ENCODE results near the gene ZPBP2. TPM values are rescaled to one million over a fixed set of nuclear protein-coding genes. Genes with fewer than 3 reads are reported as not detected.

Gene ZPBP2
- not detected in 2 replicates for total RNA-seq

GRCh38 chr17:39867880-39868553 lies at the start of gene ZPBP2:
TSS of gene ZPBP2 (plus strand) at chr17:39868202. CDS start at chr17:39868355, 153 bp downstream.

GRCh38 chr17:39863918-39864746 lies 3.9 kb upstream of the ZPBP2 start, which contains the start of gene IKZF3:
TSS of gene IKZF3 (minus strand) at chr17:39864312. CDS start at chr17:39864126, 186 bp downstream.

Other genes with a start within 250 kb of the ZPBP2 start
- gene PPP1R1B, start 241.2 kb upstream of the ZPBP2 start, total RNA-seq: not detected in 2 replicates
- 35.8 and 38.1 TPM in 2 replicates for gene STARD3, start 231.1 kb upstream of the ZPBP2 start, total RNA-seq
- gene TCAP, start 202.9 kb upstream of the ZPBP2 start, total RNA-seq: 0.49 and 0.63 TPM in 2 replicates
- 0.31 and 0.49 TPM in 2 replicates for gene PNMT, start 199.7 kb upstream of the ZPBP2 start, total RNA-seq
- gene PGAP3, start 180.1 kb upstream of the ZPBP2 start, total RNA-seq: 2.8 and 8.2 TPM in 2 replicates
- 8.1 and 9.2 TPM in 2 replicates for gene ERBB2, start 168.1 kb upstream of the ZPBP2 start, total RNA-seq
- 14.4 and 15.6 TPM in 2 replicates for gene MIEN1, start 137.7 kb upstream of the ZPBP2 start, total RNA-seq
- 0.16 TPM in 1 of 2 replicates, not detected in the other for gene GRB7, start 130.3 kb upstream of the ZPBP2 start, total RNA-seq
- not detected in 2 replicates for gene IKZF3, start 3.9 kb upstream of the ZPBP2 start, total RNA-seq
- 1.5 and 7.0 TPM in 2 replicates for gene GSDMB, start 50.4 kb downstream of the ZPBP2 start, total RNA-seq
- gene ORMDL3, start 59.4 kb downstream of the ZPBP2 start, total RNA-seq: 17.8 and 40.2 TPM in 2 replicates
- not detected in 2 replicates for gene LRRC3C, start 59.5 kb downstream of the ZPBP2 start, total RNA-seq
- gene GSDMA, start 94.8 kb downstream of the ZPBP2 start, total RNA-seq: not detected in 2 replicates
- gene PSMD3, start 112.6 kb downstream of the ZPBP2 start, total RNA-seq: 82.6 and 91.4 TPM in 2 replicates
- gene CSF3, start 147.2 kb downstream of the ZPBP2 start, total RNA-seq: 0.19 and 0.97 TPM in 2 replicates
- gene MED24, start 186.2 kb downstream of the ZPBP2 start, total RNA-seq: 28.8 and 53.6 TPM in 2 replicates
- gene THRA, start 194.8 kb downstream of the ZPBP2 start, total RNA-seq: 13.3 and 26.4 TPM in 2 replicates
- 0.65 and 1.8 TPM in 2 replicates for gene NR1D1, start 232.4 kb downstream of the ZPBP2 start, total RNA-seq

Measured in bladder microvascular endothelial cell (primary cell).